Neural progenitor cell (in vitro differentiated cells): Measurements from ENCODE around the gene EIF5A. TPM values are rescaled to one million over a fixed set of nuclear protein-coding genes. Genes with fewer than 3 reads are reported as not detected.
A peak's percentile ranks its signal among the peaks of the same experiment; 100 is the strongest.

ENCODE experiments used
- DNase-seq: peaks from one replicate; pipeline ENCODE4 v3.0.0-alpha.2; 2016; ENCODE audit warnings: low spot score
- H2AFZ ChIP-seq: fragments of 200-600 bp; sonication (generic); replicated peaks from 2 replicates; pipeline ENCODE4 v1.6.1; 2016; ENCODE audit warnings: antibody characterized with exemption
- H3F3A ChIP-seq: fragments of 200-600 bp; sonication (generic); 2 replicates; pipeline ENCODE4 v1.6.1; 2016; ENCODE audit warnings: antibody characterized with exemption, low read depth
- H3K27ac ChIP-seq: fragments of 200-600 bp; sonication (generic); 2 replicates; pipeline ENCODE4 v1.5.1; 2016; ENCODE audit warnings: mild to moderate bottlenecking
- H3K27me3 ChIP-seq: fragments of 200-600 bp; sonication (generic); 2 replicates; pipeline ENCODE4 v1.6.1; 2016; ENCODE audit warnings: mild to moderate bottlenecking, moderate library complexity
- H3K36me3 ChIP-seq: fragments of 200-600 bp; sonication (generic); 2 replicates; pipeline ENCODE4 v1.5.1; 2016
- H3K4me1 ChIP-seq: fragments of 200-600 bp; sonication (generic); 2 replicates; pipeline ENCODE4 v1.6.1; 2016; ENCODE audit warnings: mixed run types
- H3K4me2 ChIP-seq: fragments of 200-600 bp; sonication (generic); 2 replicates; pipeline ENCODE4 v1.6.1; 2016
- H3K4me3 ChIP-seq: fragments of 200-600 bp; sonication (generic); 2 replicates; pipeline ENCODE4 v1.5.1; 2016
- H3K79me2 ChIP-seq: fragments of 200-600 bp; sonication (generic); 2 replicates; pipeline ENCODE4 v1.6.1; 2016; ENCODE audit warnings: low read depth
- H3K9ac ChIP-seq: fragments of 200-600 bp; sonication (generic); 2 replicates; pipeline ENCODE4 v1.6.1; 2016
- H3K9me3 ChIP-seq: fragments of 200-600 bp; sonication (generic); 2 replicates; pipeline ENCODE4 v1.5.1; 2016; ENCODE audit warnings: low read depth
- H4K20me1 ChIP-seq: fragments of 200-600 bp; sonication (generic); 2 replicates; pipeline ENCODE4 v1.6.1; 2016; ENCODE audit warnings: low read depth
- H3K27ac Mint-ChIP-seq: 3 replicates; pipeline ENCODE4 v1.8.0; 2021; ENCODE audit warnings: mixed read lengths
- H3K27me3 Mint-ChIP-seq: 2 replicates; pipeline ENCODE4 v1.8.0; 2022; ENCODE audit warnings: low read depth, mild to moderate bottlenecking, inconsistent platforms, moderate library complexity, mixed read lengths; ENCODE audit not compliant: insufficient read depth
- H3K36me3 Mint-ChIP-seq: 3 replicates; pipeline ENCODE4 v1.8.0; 2021; ENCODE audit warnings: mixed read lengths
- H3K4me1 Mint-ChIP-seq: 3 replicates; pipeline ENCODE4 v1.8.0; 2021; ENCODE audit warnings: mixed read lengths
- H3K4me3 Mint-ChIP-seq: 3 replicates; pipeline ENCODE4 v1.8.0; 2021; ENCODE audit warnings: mild to moderate bottlenecking, moderate library complexity, mixed read lengths
- H3K9me3 Mint-ChIP-seq: 3 replicates; pipeline ENCODE4 v1.8.0; 2020; ENCODE audit warnings: mixed read lengths
- EZH2 ChIP-seq: fragments of 200-600 bp; sonication (generic); IDR thresholded peaks from 2 replicates; pipeline ENCODE4 v1.6.1; 2017; ENCODE audit warnings: antibody characterized with exemption, mild to moderate bottlenecking, moderate library complexity
- EZH2phosphoT487 ChIP-seq: fragments of 200-600 bp; sonication (generic); IDR thresholded peaks from 2 replicates; pipeline ENCODE4 v1.6.1; 2017; ENCODE audit warnings: antibody characterized with exemption
- total RNA-seq: library from RNA; depleted of rRNA; stranded (reverse); fragments of >200 nt; gene quantifications from 2 replicates; pipeline ENCODE4 v1.2.3, GENCODE V29; 2015; ENCODE audit warnings: low replicate concordance
- TF ChIP-seq, protein P1 (sequence below): fragments of 200-600 bp; sonication (generic); IDR thresholded peaks from 2 replicates; pipeline ENCODE4 v1.5.1; 2017; ENCODE audit warnings: antibody characterized with exemption, mild to moderate bottlenecking

The EIF5A gene
- total RNA-seq, 1 donor from 2014 or later, result 251 TPM

GRCh38 chr17:7283471-7284216 lies 23.8 kb upstream of the EIF5A start:
- DNase-seq, result no peak
- peaks cover 45% of the 10 kb centered on the region for H3K27me3 ChIP-seq
- H3K36me3 Mint-ChIP-seq, result peaks cover 1% of the 10 kb centered on the region
- no peaks in the 10 kb centered on the region for H3K36me3 ChIP-seq
- peak overlapping the region; percentile 88 for H3K4me3 Mint-ChIP-seq
- H3K4me1 Mint-ChIP-seq, result peaks cover 18% of the 10 kb centered on the region
- H3K79me2 ChIP-seq, result no peaks in the 10 kb centered on the region
- no peak overlapping the region for H3K4me3 ChIP-seq
- H3K27ac Mint-ChIP-seq, result no peak overlapping the region
- peaks cover 1% of the 10 kb centered on the region for H3K9me3 Mint-ChIP-seq
- TF ChIP-seq EZH2phosphoT487, result no peak
- TF ChIP-seq, protein P1, sequence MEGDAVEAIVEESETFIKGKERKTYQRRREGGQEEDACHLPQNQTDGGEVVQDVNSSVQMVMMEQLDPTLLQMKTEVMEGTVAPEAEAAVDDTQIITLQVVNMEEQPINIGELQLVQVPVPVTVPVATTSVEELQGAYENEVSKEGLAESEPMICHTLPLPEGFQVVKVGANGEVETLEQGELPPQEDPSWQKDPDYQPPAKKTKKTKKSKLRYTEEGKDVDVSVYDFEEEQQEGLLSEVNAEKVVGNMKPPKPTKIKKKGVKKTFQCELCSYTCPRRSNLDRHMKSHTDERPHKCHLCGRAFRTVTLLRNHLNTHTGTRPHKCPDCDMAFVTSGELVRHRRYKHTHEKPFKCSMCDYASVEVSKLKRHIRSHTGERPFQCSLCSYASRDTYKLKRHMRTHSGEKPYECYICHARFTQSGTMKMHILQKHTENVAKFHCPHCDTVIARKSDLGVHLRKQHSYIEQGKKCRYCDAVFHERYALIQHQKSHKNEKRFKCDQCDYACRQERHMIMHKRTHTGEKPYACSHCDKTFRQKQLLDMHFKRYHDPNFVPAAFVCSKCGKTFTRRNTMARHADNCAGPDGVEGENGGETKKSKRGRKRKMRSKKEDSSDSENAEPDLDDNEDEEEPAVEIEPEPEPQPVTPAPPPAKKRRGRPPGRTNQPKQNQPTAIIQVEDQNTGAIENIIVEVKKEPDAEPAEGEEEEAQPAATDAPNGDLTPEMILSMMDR, result no peak
- TF ChIP-seq EZH2, result no peak
- peaks cover 4% of the 10 kb centered on the region for H3K4me1 ChIP-seq
- no peak overlapping the region for H2AFZ ChIP-seq
- peaks cover 18% of the 10 kb centered on the region for H3K27me3 Mint-ChIP-seq
- H3K9ac ChIP-seq, result no peak overlapping the region
- no peak overlapping the region for H3K4me2 ChIP-seq
- no peaks in the 10 kb centered on the region for H3K9me3 ChIP-seq
- H3F3A ChIP-seq, result peaks cover 16% of the 10 kb centered on the region
- no peak overlapping the region for H3K27ac ChIP-seq
- H4K20me1 ChIP-seq, result peaks cover 16% of the 10 kb centered on the region

GRCh38 chr17:7284911-7285310 lies 22.5 kb upstream of the EIF5A start:
- TF ChIP-seq, protein P1, result no peak
- TF ChIP-seq EZH2phosphoT487 (no peak), EZH2 (no peak)
- H3K9me3 ChIP-seq, result no peaks in the 10 kb centered on the region

DNA sequence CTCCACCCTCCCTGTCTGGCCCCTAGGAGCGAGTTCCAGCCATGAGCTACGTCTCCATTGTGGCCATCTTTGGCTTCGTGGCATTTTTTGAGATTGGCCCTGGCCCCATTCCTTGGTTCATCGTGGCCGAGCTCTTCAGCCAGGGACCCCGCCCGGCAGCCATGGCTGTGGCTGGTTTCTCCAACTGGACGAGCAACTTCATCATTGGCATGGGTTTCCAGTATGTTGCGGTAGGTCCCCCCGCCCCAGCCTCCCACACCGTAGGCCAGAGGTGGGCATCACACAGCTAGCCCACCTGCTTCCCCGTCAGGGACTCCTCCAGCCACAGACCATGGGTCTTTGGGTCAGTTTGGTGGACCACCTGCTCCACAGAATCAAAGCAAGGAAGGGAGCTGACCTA lies 21.7 kb upstream of the EIF5A start:
- TF ChIP-seq EZH2, result no peak
- no peak for TF ChIP-seq EZH2phosphoT487
- Histone ChIP-seq H3K9me3 (no peaks in the 10 kb centered on the region), H3K4me3 (no peak overlapping the region), H3K4me2 (no peak overlapping the region), H3F3A (peaks cover 6% of the 10 kb centered on the region), H3K9ac (no peak overlapping the region), H3K79me2 (no peaks in the 10 kb centered on the region), H2AFZ (no peak overlapping the region), H4K20me1 (peaks cover 16% of the 10 kb centered on the region), H3K27ac (no peak overlapping the region), H3K4me1 (peaks cover 4% of the 10 kb centered on the region), H3K36me3 (no peaks in the 10 kb centered on the region), H3K27me3 (peaks cover 28% of the 10 kb centered on the region)
- peaks cover 14% of the 10 kb centered on the region for H3K4me1 Mint-ChIP-seq
- H3K27me3 Mint-ChIP-seq, result peaks cover 14% of the 10 kb centered on the region
- peaks cover 1% of the 10 kb centered on the region for H3K36me3 Mint-ChIP-seq
- H3K9me3 Mint-ChIP-seq, result peaks cover 1% of the 10 kb centered on the region
- no peak overlapping the region for H3K27ac Mint-ChIP-seq
- no peak for DNase-seq
- peak overlapping the region; percentile 58 for H3K4me3 Mint-ChIP-seq

More at GRCh38 chr17:7284911-7285310, 22.5 kb upstream of the EIF5A start:
- Histone ChIP-seq H2AFZ (no peak overlapping the region), H3K4me3 (no peak overlapping the region), H3K79me2 (no peaks in the 10 kb centered on the region), H3F3A (peaks cover 14% of the 10 kb centered on the region), H3K27ac (no peak overlapping the region), H3K27me3 (peaks cover 32% of the 10 kb centered on the region), H3K9ac (no peak overlapping the region), H3K4me1 (peaks cover 4% of the 10 kb centered on the region), H3K4me2 (no peak overlapping the region), H3K36me3 (no peaks in the 10 kb centered on the region), H4K20me1 (peaks cover 16% of the 10 kb centered on the region)
- Mint-ChIP-seq H3K27ac (no peak overlapping the region), H3K4me3 (no peak overlapping the region), H3K9me3 (peaks cover 1% of the 10 kb centered on the region), H3K4me1 (peaks cover 20% of the 10 kb centered on the region), H3K36me3 (peaks cover 1% of the 10 kb centered on the region), H3K27me3 (peaks cover 17% of the 10 kb centered on the region)
- no peak for DNase-seq
